GM18520 (cell line): ENCODE data around the gene DPYD.

Source experiments
- ATAC-seq: cut with Tn5 transposase; IDR thresholded peaks from one replicate; pipeline ENCODE4 v1.9.1; 2021; ENCODE audit not compliant: unreplicated experiment

DPYD gene

GRCh38 chr1:97070376-97070775 lies 850.5 kb downstream of the DPYD start:
- ATAC-seq = no peak

GRCh38 chr1:97069312-97069711 lies 851.5 kb downstream of the DPYD start:
- no peak for ATAC-seq

GRCh38 chr1:97066860-97067259 lies 854.0 kb downstream of the DPYD start:
- ATAC-seq = no peak

GRCh38 chr1:97063532-97063931 lies 857.3 kb downstream of the DPYD start:
- no peak for ATAC-seq

- ATAC-seq = no peak
These were observed 859.2 kb downstream of the DPYD start for GRCh38 chr1:97061604-97062003.

- ATAC-seq = no peak
These were observed 864.4 kb downstream of the DPYD start for GRCh38 chr1:97056386-97056785.

GRCh38 chr1:97053268-97053667 lies 867.6 kb downstream of the DPYD start:
- ATAC-seq = no peak

GRCh38 chr1:97051823-97052222 lies 869.0 kb downstream of the DPYD start:
- no peak for ATAC-seq

GRCh38 chr1:97050506-97050905 lies 870.3 kb downstream of the DPYD start:
- ATAC-seq = no peak

GRCh38 chr1:97047421-97047793 lies 873.4 kb downstream of the DPYD start:
- ATAC-seq = no peak

- ATAC-seq = no peak
These were observed 873.9 kb downstream of the DPYD start for GRCh38 chr1:97046765-97047420.

GRCh38 chr1:97044159-97044760 lies 876.6 kb downstream of the DPYD start:
- ATAC-seq = no peak

- ATAC-seq = no peak
These were observed 878.3 kb downstream of the DPYD start for GRCh38 chr1:97042551-97042950.

- no peak for ATAC-seq
These were observed 879.8 kb downstream of the DPYD start for GRCh38 chr1:97041026-97041425.

GRCh38 chr1:97038410-97038809 lies 882.4 kb downstream of the DPYD start:
- no peak for ATAC-seq

- ATAC-seq = no peak
These were observed 886.2 kb downstream of the DPYD start for GRCh38 chr1:97034651-97035050.

GRCh38 chr1:97033949-97034348 lies 886.9 kb downstream of the DPYD start:
- ATAC-seq = no peak
